GM23338 (cell line): ENCODE results near the gene PPP1CA. TPM values are rescaled to one million over a fixed set of nuclear protein-coding genes. Genes with fewer than 3 reads are reported as not detected.

ENCODE experiments used
- ATAC-seq: fragments of 200-7000 bp; cut with Tn5 transposase; 3 replicates; pipeline ENCODE4 v1.9.1; 2020
- DNase-seq: peaks from one replicate; pipeline ENCODE4 v3.0.0-alpha.2; 2015; ENCODE audit warnings: low spot score
- H2AFZ ChIP-seq: fragments of 200-600 bp; sonication (generic); 2 replicates; pipeline ENCODE4 v1.8.0; 2016; ENCODE audit warnings: antibody characterized with exemption, mild to moderate bottlenecking, moderate library complexity
- H3F3A ChIP-seq: fragments of 200-600 bp; sonication (generic); replicated peaks from 2 replicates; pipeline ENCODE4 v1.8.0; 2017; ENCODE audit warnings: antibody characterized with exemption, mixed run types, low read depth
- H3K27ac ChIP-seq: fragments of 200-600 bp; sonication (generic); 2 replicates; pipeline ENCODE4 v1.6.1; 2016; ENCODE audit warnings: low read depth
- H3K27me3 ChIP-seq: fragments of 200-600 bp; sonication (generic); 2 replicates; pipeline ENCODE4 v1.8.0; 2016; ENCODE audit warnings: mild to moderate bottlenecking, mixed run types, moderate library complexity; ENCODE audit not compliant: insufficient read depth
- H3K36me3 ChIP-seq: fragments of 200-600 bp; sonication (generic); 2 replicates; pipeline ENCODE4 v1.8.0; 2016; ENCODE audit warnings: mild to moderate bottlenecking; ENCODE audit not compliant: insufficient read depth
- H3K4me1 ChIP-seq: fragments of 200-600 bp; sonication (generic); 2 replicates; pipeline ENCODE4 v1.8.0; 2016; ENCODE audit warnings: mild to moderate bottlenecking, moderate library complexity; ENCODE audit not compliant: insufficient read depth
- H3K4me2 ChIP-seq: fragments of 200-600 bp; sonication (generic); 2 replicates; pipeline ENCODE4 v1.7.1; 2017; ENCODE audit warnings: mixed run types
- H3K4me3 ChIP-seq: fragments of 200-600 bp; sonication (generic); 2 replicates; pipeline ENCODE4 v1.6.1; 2016; ENCODE audit warnings: mixed run types
- H3K79me2 ChIP-seq: fragments of 200-600 bp; sonication (generic); replicated peaks from 2 replicates; pipeline ENCODE4 v1.8.0; 2017; ENCODE audit warnings: mild to moderate bottlenecking; ENCODE audit not compliant: insufficient read depth
- H3K9me2 ChIP-seq: fragments of 200-600 bp; sonication (generic); 2 replicates; pipeline ENCODE4 v1.8.0; 2017; ENCODE audit not compliant: insufficient read depth
- H4K20me1 ChIP-seq: fragments of 200-600 bp; sonication (generic); replicated peaks from 2 replicates; pipeline ENCODE4 v1.8.0; 2017; ENCODE audit warnings: mild to moderate bottlenecking; ENCODE audit not compliant: insufficient read depth
- H3K27ac Mint-ChIP-seq: 2 replicates; pipeline ENCODE4 v1.8.0; 2020; ENCODE audit warnings: inconsistent platforms, mild to moderate bottlenecking, moderate library complexity, mixed read lengths
- H3K27me3 Mint-ChIP-seq: 3 replicates; pipeline ENCODE4 v1.8.0; 2022; ENCODE audit warnings: low read depth, mild to moderate bottlenecking, moderate library complexity, mixed read lengths, inconsistent platforms; ENCODE audit not compliant: insufficient read depth, poor library complexity
- H3K36me3 Mint-ChIP-seq: 3 replicates; pipeline ENCODE4 v1.8.0; 2021; ENCODE audit warnings: low read depth, mild to moderate bottlenecking, inconsistent platforms, moderate library complexity, mixed read lengths
- H3K4me1 Mint-ChIP-seq: 3 replicates; pipeline ENCODE4 v1.8.0; 2020; ENCODE audit warnings: mild to moderate bottlenecking, inconsistent platforms, mixed read lengths
- H3K4me3 Mint-ChIP-seq: 3 replicates; pipeline ENCODE4 v1.8.0; 2021; ENCODE audit warnings: moderate library complexity, mild to moderate bottlenecking, inconsistent platforms, mixed read lengths
- H3K9me3 Mint-ChIP-seq: 3 replicates; pipeline ENCODE4 v1.8.0; 2020; ENCODE audit warnings: moderate library complexity, mild to moderate bottlenecking, inconsistent platforms, mixed read lengths
- CREB1 ChIP-seq: fragments of 250-450 bp; sonication (Bioruptor Pico); IDR thresholded peaks from 2 replicates; pipeline ENCODE4 v1.5.0; 2020; ENCODE audit warnings: low read depth, mild to moderate bottlenecking, moderate library complexity
- CTCF ChIP-seq, 2 experiments: fragments of 200-600 bp in 1 of 2; sonication (generic) in 1 of 2; conservative IDR thresholded peaks; 2 replicates each; pipeline versions ENCODE4 v1.5.1 to v1.6.1; 2016 to 2017; ENCODE audit warnings: antibody characterized with exemption in 2 of 2, low read depth in 2 of 2, mild to moderate bottlenecking in 2 of 2, moderate library complexity in 1 of 2
- ETS1 ChIP-seq: IDR thresholded peaks from 2 replicates; pipeline ENCODE4 v1.6.1; 2016; ENCODE audit warnings: antibody characterized with exemption
- EZH2 ChIP-seq: fragments of 200-600 bp; sonication (generic); IDR thresholded peaks from one replicate; pipeline ENCODE4 v1.8.0; 2017; ENCODE audit warnings: antibody characterized with exemption, mild to moderate bottlenecking, low read depth; ENCODE audit not compliant: unreplicated experiment
- EZH2phosphoT487 ChIP-seq: fragments of 200-600 bp; sonication (generic); IDR thresholded peaks from one replicate; pipeline ENCODE4 v1.8.1; 2018; ENCODE audit warnings: antibody characterized with exemption; ENCODE audit not compliant: unreplicated experiment
- JUNB ChIP-seq: IDR thresholded peaks from one replicate; pipeline ENCODE4 v1.6.1; 2016; ENCODE audit warnings: antibody characterized with exemption; ENCODE audit not compliant: unreplicated experiment
- NANOG ChIP-seq: IDR thresholded peaks from 2 replicates; pipeline ENCODE4 v1.6.1; 2016; ENCODE audit warnings: antibody characterized with exemption, borderline replicate concordance
- POLR2AphosphoS5 ChIP-seq: IDR thresholded peaks from 2 replicates; pipeline ENCODE4 v1.6.1; 2016; ENCODE audit warnings: antibody characterized with exemption, low read depth
- REST ChIP-seq: IDR thresholded peaks from one replicate; pipeline ENCODE4 v1.6.1; 2018; ENCODE audit warnings: antibody characterized with exemption; ENCODE audit not compliant: unreplicated experiment
- STAT1 ChIP-seq: IDR thresholded peaks from one replicate; pipeline ENCODE4 v1.6.1; 2016; ENCODE audit warnings: antibody characterized with exemption; ENCODE audit not compliant: unreplicated experiment
- ZNF114 ChIP-seq: fragments of 250-450 bp; sonication (Bioruptor Pico); IDR thresholded peaks from 2 replicates; pipeline ENCODE4 v1.5.0; 2020; ENCODE audit warnings: mild to moderate bottlenecking, moderate library complexity
- ZNF331 ChIP-seq: fragments of 250-450 bp; sonication (Bioruptor Pico); IDR thresholded peaks from 2 replicates; pipeline ENCODE4 v1.5.0; 2020; ENCODE audit warnings: low read depth, mild to moderate bottlenecking, moderate library complexity
- polyA plus RNA-seq: library from polyadenylated mRNA; unstranded; fragments of >200 nt; fragmentation: Nextera tagmentation; extraction: Ambion mirVana; gene quantifications from 2 replicates; pipeline ENCODE4 v1.2.1, GENCODE V29; 2016
- total RNA-seq: library from RNA; depleted of rRNA; stranded (reverse); fragments of >200 nt; shearing (Covaris generic); gene quantifications from 2 replicates; pipeline ENCODE4 v1.2.3, GENCODE V29; 2014
- TF ChIP-seq, protein P1 (sequence below): fragments of 250-450 bp; sonication (Bioruptor Pico); IDR thresholded peaks from 2 replicates; pipeline ENCODE4 v1.5.0; 2020; ENCODE audit warnings: mild to moderate bottlenecking, moderate library complexity

PPP1CA gene
- total and polyA plus RNA-seq, 2 experiments from 2014 or later: 217 to 237 TPM

- no peak for ATAC-seq
- Histone ChIP-seq H3K4me3 (no peak overlapping the region), H3K9me2 (no peaks in the 10 kb centered on the region), H3K4me1 (peaks cover 4% of the 10 kb centered on the region; the same call in 1 of the 2 replicates), H3K79me2 (no peaks in the 10 kb centered on the region), H4K20me1 (no peaks in the 10 kb centered on the region), H3K27ac (no peak overlapping the region), H3K36me3 (no peaks in the 10 kb centered on the region), H2AFZ (no peak overlapping the region), H3K27me3 (peaks cover 11% of the 10 kb centered on the region; the same call in 1 of the 2 replicates), H3K4me2 (no peak overlapping the region), H3F3A (no peaks in the 10 kb centered on the region)
- TF ChIP-seq ZNF114 (no peak), ETS1 (no peak), NANOG (no peak), JUNB (no peak), CTCF (conservative IDR thresholded peaks at IDR 0.05; ENCODE audit: low read depth in 2 of 2) (no peak), POLR2AphosphoS5 (no peak; the same call in 1 of the 2 replicates), EZH2phosphoT487 (no peak), EZH2 (no peak), ZNF331 (CRISPR knock-in tag) (no peak), STAT1 (no peak), CREB1 (no peak), REST (no peak)
- TF ChIP-seq, protein P1, sequence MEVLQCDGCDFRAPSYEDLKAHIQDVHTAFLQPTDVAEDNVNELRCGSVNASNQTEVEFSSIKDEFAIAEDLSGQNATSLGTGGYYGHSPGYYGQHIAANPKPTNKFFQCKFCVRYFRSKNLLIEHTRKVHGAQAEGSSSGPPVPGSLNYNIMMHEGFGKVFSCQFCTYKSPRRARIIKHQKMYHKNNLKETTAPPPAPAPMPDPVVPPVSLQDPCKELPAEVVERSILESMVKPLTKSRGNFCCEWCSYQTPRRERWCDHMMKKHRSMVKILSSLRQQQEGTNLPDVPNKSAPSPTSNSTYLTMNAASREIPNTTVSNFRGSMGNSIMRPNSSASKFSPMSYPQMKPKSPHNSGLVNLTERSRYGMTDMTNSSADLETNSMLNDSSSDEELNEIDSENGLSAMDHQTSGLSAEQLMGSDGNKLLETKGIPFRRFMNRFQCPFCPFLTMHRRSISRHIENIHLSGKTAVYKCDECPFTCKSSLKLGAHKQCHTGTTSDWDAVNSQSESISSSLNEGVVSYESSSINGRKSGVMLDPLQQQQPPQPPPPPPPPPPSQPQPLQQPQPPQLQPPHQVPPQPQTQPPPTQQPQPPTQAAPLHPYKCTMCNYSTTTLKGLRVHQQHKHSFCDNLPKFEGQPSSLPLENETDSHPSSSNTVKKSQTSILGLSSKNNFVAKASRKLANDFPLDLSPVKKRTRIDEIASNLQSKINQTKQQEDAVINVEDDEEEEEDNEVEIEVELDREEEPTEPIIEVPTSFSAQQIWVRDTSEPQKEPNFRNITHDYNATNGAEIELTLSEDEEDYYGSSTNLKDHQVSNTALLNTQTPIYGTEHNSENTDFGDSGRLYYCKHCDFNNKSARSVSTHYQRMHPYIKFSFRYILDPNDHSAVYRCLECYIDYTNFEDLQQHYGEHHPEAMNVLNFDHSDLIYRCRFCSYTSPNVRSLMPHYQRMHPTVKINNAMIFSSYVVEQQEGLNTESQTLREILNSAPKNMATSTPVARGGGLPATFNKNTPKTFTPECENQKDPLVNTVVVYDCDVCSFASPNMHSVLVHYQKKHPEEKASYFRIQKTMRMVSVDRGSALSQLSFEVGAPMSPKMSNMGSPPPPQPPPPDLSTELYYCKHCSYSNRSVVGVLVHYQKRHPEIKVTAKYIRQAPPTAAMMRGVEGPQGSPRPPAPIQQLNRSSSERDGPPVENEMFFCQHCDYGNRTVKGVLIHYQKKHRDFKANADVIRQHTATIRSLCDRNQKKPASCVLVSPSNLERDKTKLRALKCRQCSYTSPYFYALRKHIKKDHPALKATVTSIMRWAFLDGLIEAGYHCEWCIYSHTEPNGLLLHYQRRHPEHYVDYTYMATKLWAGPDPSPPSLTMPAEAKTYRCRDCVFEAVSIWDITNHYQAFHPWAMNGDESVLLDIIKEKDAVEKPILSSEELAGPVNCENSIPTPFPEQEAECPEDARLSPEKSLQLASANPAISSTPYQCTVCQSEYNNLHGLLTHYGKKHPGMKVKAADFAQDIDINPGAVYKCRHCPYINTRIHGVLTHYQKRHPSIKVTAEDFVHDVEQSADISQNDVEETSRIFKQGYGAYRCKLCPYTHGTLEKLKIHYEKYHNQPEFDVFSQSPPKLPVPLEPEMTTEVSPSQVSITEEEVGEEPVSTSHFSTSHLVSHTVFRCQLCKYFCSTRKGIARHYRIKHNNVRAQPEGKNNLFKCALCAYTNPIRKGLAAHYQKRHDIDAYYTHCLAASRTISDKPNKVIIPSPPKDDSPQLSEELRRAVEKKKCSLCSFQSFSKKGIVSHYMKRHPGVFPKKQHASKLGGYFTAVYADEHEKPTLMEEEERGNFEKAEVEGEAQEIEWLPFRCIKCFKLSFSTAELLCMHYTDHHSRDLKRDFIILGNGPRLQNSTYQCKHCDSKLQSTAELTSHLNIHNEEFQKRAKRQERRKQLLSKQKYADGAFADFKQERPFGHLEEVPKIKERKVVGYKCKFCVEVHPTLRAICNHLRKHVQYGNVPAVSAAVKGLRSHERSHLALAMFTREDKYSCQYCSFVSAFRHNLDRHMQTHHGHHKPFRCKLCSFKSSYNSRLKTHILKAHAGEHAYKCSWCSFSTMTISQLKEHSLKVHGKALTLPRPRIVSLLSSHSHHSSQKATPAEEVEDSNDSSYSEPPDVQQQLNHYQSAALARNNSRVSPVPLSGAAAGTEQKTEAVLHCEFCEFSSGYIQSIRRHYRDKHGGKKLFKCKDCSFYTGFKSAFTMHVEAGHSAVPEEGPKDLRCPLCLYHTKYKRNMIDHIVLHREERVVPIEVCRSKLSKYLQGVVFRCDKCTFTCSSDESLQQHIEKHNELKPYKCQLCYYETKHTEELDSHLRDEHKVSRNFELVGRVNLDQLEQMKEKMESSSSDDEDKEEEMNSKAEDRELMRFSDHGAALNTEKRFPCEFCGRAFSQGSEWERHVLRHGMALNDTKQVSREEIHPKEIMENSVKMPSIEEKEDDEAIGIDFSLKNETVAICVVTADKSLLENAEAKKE (CRISPR knock-in tag): no peak
- no peaks in the 10 kb centered on the region for H3K36me3 Mint-ChIP-seq
- H3K27me3 Mint-ChIP-seq: peaks cover 36% of the 10 kb centered on the region
- no peak for DNase-seq
- H3K4me1 Mint-ChIP-seq: peaks cover 21% of the 10 kb centered on the region
- no peaks in the 10 kb centered on the region for H3K9me3 Mint-ChIP-seq
- no peak overlapping the region for H3K27ac Mint-ChIP-seq
- peak overlapping the region; percentile 37; the same call in 1 of the 3 replicates for H3K4me3 Mint-ChIP-seq
Measured at GRCh38 chr11:67410369-67410831, 8.7 kb upstream of the PPP1CA start.
